ENCODE measurements around the gene GHRL.

DNA sequence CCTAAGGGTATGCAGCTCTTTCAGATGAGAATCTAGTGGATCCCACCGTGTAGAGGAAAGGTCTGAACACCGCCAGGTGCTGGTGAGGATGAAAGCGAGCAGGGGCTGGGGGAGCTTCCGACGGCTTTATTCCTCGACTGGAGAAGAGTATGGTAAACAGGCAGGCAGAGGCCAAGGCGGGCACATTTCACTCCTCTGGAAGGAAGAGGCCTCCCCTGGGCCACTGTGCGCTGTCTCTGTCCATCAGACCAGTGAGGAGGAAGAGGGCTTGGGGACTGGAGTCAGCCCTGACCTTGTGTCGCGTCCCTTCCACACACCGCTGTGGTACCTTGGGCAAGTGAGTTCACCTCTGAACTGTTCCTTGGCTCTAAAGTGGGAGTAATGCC is 4.2 kb downstream of the GHRL start:
- TF ChIP-seq YY1 (IDR thresholded peaks at IDR 0.05; ENCODE audit: insufficient read depth, insufficient read length), result no peak
- no peak for TF ChIP-seq SUZ12 (IDR thresholded peaks at IDR 0.05; ENCODE audit: extremely low read depth, insufficient read depth, insufficient read length)
- no peak for TF ChIP-seq ZNF274 (IDR thresholded peaks at IDR 0.05; ENCODE audit: low read depth, low read length)

All from NT2/D1 (cell line).